DMS79 (cell line): ENCODE measurements around the gene C16orf54.
"Not testable (repeated sequence)": the region's sequence is repeated elsewhere in the genome, so short reads cannot be mapped to it uniquely, and the experiment has no call there.

Experiments
- DNase-seq: peaks from one replicate; lab custom pipeline; 2025; lab: John Stamatoyannopoulos, UW

The C16orf54 gene

GRCh38 chr16:29769507-29769906 is 23.7 kb upstream of the C16orf54 start:
- DNase-seq, result no peak

- no peak for DNase-seq
These were observed 21.3 kb upstream of the C16orf54 start for GRCh38 chr16:29767062-29767461.

GRCh38 chr16:29766571-29766970 is 20.8 kb upstream of the C16orf54 start:
- no peak for DNase-seq

- DNase-seq, result peak; percentile 94
These were observed 19.6 kb upstream of the C16orf54 start for GRCh38 chr16:29765167-29766032.

GRCh38 chr16:29763326-29763725 is 17.5 kb upstream of the C16orf54 start:
- no peak for DNase-seq

- no peak for DNase-seq
These were observed 16.1 kb upstream of the C16orf54 start for GRCh38 chr16:29761882-29762281.

- not testable (repeated sequence) for DNase-seq
These were observed 15.5 kb upstream of the C16orf54 start for GRCh38 chr16:29761280-29761651.

GRCh38 chr16:29760567-29761279 is 14.9 kb upstream of the C16orf54 start:
- peak; percentile 97 for DNase-seq

GRCh38 chr16:29757950-29758466 is 12.2 kb upstream of the C16orf54 start:
- DNase-seq, result no peak

- DNase-seq, result not testable (repeated sequence)
These were observed 11.3 kb upstream of the C16orf54 start for GRCh38 chr16:29757086-29757485.

- DNase-seq, result no peak
These were observed 10.9 kb upstream of the C16orf54 start for GRCh38 chr16:29756654-29757053.

GRCh38 chr16:29753516-29753915 is 7.7 kb upstream of the C16orf54 start:
- DNase-seq, result no peak

GRCh38 chr16:29748760-29749149 is 3.0 kb upstream of the C16orf54 start:
- not testable (repeated sequence) for DNase-seq

- DNase-seq, result no peak
These were observed 2.4 kb upstream of the C16orf54 start for GRCh38 chr16:29747947-29748759.

GRCh38 chr16:29746518-29746917 is 728 bp upstream of the C16orf54 start:
- not testable (repeated sequence) for DNase-seq

GRCh38 chr16:29745121-29745852 is 503 bp downstream of the C16orf54 start:
- no peak for DNase-seq

GRCh38 chr16:29744541-29745101 is 1.2 kb downstream of the C16orf54 start:
- DNase-seq, result no peak

- DNase-seq, result no peak
These were observed 1.8 kb downstream of the C16orf54 start for GRCh38 chr16:29743827-29744531.

GRCh38 chr16:29743475-29743826 is 2.3 kb downstream of the C16orf54 start:
- no peak for DNase-seq

- no peak for DNase-seq
These were observed 3.0 kb downstream of the C16orf54 start for GRCh38 chr16:29742683-29743275.
